NCI-H460 (cell line): Measurements from ENCODE around the gene STRIT1. TPM values are rescaled to one million over a fixed set of nuclear protein-coding genes. Genes with fewer than 3 reads are reported as not detected.
"Not testable (repeated sequence)": the region's sequence is repeated elsewhere in the genome, so short reads cannot be mapped to it uniquely, and the experiment has no call there.

ENCODE experiments used
- DNase-seq: peaks from one replicate; pipeline ENCODE4 v3.0.0-alpha.2; 2016; ENCODE audit warnings: low read depth; ENCODE audit errors: extremely low read depth
- total RNA-seq: library from RNA; depleted of rRNA; stranded (reverse); fragments of >200 nt; shearing (Covaris generic); gene quantifications from 2 replicates; pipeline ENCODE4 v1.2.3, GENCODE V29; 2014

STRIT1 gene
- total RNA-seq, 1 experiment from 2014 or later: not detected

DNA sequence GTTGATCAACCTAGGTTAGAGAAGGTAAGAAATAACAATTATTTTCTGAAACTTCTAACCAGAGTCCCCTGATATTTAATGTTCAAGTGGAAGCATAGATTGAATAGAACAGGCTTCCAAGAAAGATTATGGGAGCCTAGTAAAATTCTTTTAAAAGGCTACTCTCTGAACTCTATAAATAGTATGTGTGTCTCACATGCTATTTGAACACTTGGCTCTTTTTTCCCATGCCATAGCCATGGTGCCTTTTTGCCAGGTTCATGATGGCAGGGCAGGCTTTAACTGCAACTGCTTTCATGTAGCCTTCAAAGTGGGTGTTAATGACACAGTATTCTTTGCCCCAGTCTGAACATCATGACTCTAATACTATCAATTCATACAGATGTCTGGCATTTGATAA lies 22.9 kb upstream of the STRIT1 start:
- DNase-seq: no peak

- DNase-seq: no peak
Measured at GRCh38 chr3:155313916-155314315, 20.4 kb upstream of the STRIT1 start.

DNA sequence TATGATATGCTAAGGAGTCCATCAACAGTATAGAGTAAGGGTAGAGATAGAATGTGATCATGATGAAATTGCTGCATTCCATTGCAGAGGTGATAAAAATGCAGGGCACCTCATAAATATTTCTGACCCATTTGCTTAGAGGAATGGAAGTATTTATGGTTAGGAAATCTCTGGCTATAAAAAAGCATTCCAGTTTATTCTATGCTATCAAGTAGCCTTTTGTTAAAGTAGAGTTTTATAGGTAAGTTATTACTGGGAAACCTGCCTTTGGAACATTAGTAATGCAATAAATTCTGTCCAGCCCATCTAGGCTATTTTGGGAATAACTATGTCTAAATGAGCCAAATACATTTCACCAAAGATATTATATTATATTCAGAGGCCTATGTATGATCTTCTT lies 19.8 kb upstream of the STRIT1 start:
- DNase-seq: no peak

DNA sequence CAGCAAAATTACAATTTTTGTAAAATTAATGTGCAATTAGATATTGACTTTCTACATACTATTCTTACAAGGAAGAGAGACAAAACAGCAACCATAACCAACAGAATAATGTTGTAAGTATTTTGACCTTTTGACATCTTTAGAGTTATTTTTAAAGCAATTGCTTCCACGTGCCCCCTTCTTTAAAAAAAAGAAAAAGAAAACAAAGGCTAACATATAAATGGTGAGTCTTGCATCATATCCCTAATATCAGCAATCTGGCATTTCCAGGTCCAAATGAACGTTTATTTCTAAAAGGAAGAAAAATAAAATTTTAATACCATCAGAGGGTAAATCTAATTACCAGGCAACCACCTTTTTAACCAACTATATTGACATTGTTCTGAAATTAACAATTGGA lies 19.3 kb upstream of the STRIT1 start:
- DNase-seq: no peak

- DNase-seq: no peak
Measured at GRCh38 chr3:155309581-155309980, 16.1 kb upstream of the STRIT1 start.

- DNase-seq: no peak
Measured at GRCh38 chr3:155308831-155309230, 15.3 kb upstream of the STRIT1 start.

GRCh38 chr3:155307183-155307582 lies 13.7 kb upstream of the STRIT1 start:
- DNase-seq: no peak

- no peak for DNase-seq
Measured at GRCh38 chr3:155304394-155304793, 10.9 kb upstream of the STRIT1 start.

- no peak for DNase-seq
Measured at GRCh38 chr3:155303540-155304097, 10.1 kb upstream of the STRIT1 start.

DNA sequence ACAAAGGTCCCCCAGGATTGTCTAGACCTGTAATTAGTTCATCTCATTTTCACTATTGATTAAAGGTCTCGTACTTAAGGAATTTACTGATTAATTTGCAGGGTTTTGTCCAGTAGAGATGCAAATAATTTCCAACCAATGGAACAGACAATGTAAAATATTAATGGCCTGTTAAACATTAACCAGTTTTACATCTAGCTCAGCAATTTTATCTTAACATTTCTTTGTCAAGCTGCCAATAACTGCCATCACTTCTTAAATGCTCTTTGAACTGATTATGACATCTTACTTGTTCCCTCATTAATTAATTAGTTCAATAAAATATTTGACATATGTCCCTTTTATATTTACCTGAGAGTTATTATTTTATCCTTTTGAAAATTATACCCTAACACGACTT lies 9.4 kb upstream of the STRIT1 start:
- no peak for DNase-seq

GRCh38 chr3:155302481-155302880 lies 9.0 kb upstream of the STRIT1 start:
- no peak for DNase-seq

DNA sequence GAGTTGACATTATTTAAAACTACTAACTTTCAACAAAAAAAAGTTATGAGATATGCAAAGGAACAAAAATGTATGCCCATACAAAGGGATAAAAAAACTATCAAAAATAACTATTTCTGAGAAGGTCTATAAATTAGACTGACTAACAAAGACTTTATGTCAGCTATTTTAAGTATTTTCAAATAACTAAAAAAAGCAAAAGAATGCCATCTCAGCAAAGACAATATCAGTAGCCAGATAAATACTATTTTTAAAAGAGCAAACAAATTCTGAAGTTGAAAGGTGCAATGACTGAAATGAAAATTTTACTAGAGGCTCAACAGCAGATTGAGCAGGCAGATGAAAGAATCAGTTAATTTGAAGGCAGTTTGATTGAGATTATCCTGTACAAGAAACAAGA lies 3.6 kb upstream of the STRIT1 start:
- no peak for DNase-seq

DNA sequence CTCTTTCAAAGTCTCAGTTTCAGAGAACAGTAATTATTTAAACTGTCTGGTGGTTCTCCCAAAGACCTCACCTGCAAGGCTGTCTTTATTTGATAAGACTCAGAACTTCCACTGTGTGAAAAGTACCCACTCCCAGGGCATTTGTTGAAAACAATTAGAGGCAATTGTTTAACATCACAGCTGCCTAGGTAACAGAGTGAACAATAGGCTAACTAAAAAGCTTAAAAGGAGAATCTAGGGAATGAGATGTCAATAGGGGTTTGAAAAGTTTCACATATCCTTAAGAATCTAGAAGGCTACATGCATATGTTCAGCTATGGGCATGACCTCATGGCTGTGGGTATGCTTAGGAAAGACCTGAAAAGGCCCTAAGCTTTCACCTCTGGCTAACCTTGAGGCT lies 2.9 kb upstream of the STRIT1 start:
- no peak for DNase-seq

DNA sequence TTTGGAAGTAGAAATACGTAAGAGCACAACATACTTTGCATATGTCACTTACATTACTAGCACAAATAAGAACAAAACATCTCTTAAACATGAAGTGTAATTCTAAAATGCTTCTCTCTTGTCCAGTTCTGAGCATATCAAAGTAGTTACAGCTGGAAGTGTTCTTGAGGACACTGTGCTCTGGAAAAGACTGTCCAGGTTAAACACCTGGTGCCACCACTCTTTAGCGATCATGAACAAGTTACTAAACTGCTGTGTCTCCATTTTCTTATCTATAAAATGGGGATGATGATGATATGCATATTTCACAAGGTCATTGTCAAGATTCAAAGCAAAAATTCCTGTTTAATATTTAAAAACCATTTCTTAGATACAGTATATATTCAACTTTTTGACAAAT lies 790 bp downstream of the STRIT1 start:
- DNase-seq: no peak

DNA sequence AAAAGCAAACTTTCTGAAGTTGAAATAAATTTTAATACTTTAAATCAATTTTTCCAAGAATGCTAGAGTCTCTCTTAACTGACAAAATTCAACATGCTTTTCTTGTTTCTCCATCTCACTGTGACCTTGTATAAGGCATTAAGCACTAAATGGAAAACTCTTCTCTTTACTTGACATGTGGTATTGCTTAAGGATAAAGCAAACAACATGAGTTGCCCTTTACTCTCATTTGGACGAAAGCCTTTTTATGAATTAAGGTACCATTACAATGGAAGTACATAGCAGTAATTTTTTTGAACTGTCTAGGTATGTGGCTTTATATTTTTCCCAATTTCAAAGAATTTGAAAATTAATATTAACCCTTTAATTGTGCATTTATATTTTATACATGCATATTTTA lies 1.4 kb downstream of the STRIT1 start:
- DNase-seq: no peak

- no peak for DNase-seq
Measured at GRCh38 chr3:155286736-155287135, 6.7 kb downstream of the STRIT1 start.

GRCh38 chr3:155285936-155286335 lies 7.5 kb downstream of the STRIT1 start:
- DNase-seq: no peak

DNA sequence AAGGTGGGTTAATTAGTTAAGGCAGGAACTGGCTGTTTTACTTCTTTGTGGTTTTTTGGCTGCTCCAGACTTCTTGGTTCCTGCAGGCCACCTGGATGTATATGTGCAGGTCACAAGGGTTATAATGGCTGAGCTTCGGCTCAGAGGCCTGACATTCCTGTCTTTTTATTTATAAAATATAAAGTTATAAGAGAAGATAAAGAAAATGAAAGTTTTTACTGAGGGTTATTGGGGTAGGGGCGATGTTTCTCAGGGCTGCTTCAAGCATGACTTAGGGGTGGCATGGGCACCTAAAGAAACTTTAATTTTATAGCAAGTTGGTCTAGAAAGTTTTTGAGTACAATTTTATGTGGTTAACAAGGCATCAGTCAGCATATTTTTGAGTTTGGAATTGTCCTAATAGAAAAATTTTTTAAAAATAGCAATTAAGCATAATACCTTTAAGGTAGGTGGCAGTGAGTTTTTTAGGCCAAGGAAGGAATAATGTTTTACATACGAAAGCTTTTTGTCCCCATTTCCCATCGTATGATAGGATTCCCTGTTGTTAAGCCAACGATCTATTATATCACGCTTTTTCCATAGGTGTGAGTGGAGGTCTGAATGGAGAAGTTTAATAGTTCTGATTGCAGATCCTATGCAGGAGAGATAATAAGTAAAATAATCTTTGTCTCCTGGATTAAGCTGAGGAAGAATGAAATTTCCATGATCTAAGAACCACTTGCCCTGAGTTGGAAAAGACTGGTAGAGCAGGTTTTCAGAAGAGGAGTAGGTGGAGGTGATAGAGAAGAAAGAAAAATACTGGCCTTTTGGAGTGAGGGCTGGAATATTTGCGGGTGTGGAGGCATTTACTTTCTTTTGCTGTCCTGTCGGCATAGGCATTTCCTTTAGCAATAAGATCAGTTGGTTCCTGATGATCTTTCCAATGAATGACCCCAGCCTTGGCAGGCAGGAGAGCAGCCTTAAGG lies 10.1 kb downstream of the STRIT1 start:
- DNase-seq: no peak

GRCh38 chr3:155282385-155283091 lies 10.9 kb downstream of the STRIT1 start:
- DNase-seq: no peak

GRCh38 chr3:155281912-155282311 lies 11.6 kb downstream of the STRIT1 start:
- DNase-seq: no peak

GRCh38 chr3:155276089-155276488 lies 17.4 kb downstream of the STRIT1 start:
- DNase-seq: not testable (repeated sequence)
